Astrocyte of the cerebellum (primary cell): Measurements from ENCODE around the gene LRIF1.

Experiments used
- DNase-seq: peaks from one replicate; pipeline ENCODE4 v3.0.0-alpha.2; 2011; ENCODE audit warnings: low read depth
- H3K4me3 ChIP-seq: 2 replicates; pipeline ENCODE4 v1.5.1; 2011; ENCODE audit warnings: mild to moderate bottlenecking, low read depth, low read length, moderate library complexity
- in situ Hi-C: cut with HindIII; loops from 2 replicates; pipeline ENCODE4 v1.10.0; 2017; ENCODE audit warnings: low sequenced_read_pairs
- TF ChIP-seq, protein P1 (sequence below): IDR thresholded peaks from 2 replicates; pipeline ENCODE4 v1.5.1; 2012; ENCODE audit warnings: low read length, low read depth, moderate library complexity, mild to moderate bottlenecking; ENCODE audit errors: missing control alignments

The LRIF1 gene

DNA sequence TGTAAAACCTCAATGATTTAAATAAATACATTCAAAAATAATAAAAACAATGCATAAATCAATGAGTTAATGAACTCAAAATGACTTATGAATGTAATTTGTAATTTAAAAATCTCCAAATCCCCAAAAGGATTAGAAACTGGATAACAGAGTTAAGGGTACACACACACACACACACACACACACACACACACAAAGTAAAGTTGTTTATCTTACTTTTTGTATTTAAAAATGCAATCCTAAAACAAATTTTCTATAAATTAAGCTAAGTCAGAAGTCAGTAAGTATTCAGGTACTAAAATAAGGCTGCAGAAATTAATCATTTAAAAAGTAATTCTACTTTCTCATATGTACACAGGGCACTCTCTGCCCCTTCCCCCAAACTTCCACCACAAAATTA, 1.8 kb downstream of the LRIF1 start:
- in situ Hi-C loops, result no loop called here
- DNase-seq, result no peak
- TF ChIP-seq, protein P1, sequence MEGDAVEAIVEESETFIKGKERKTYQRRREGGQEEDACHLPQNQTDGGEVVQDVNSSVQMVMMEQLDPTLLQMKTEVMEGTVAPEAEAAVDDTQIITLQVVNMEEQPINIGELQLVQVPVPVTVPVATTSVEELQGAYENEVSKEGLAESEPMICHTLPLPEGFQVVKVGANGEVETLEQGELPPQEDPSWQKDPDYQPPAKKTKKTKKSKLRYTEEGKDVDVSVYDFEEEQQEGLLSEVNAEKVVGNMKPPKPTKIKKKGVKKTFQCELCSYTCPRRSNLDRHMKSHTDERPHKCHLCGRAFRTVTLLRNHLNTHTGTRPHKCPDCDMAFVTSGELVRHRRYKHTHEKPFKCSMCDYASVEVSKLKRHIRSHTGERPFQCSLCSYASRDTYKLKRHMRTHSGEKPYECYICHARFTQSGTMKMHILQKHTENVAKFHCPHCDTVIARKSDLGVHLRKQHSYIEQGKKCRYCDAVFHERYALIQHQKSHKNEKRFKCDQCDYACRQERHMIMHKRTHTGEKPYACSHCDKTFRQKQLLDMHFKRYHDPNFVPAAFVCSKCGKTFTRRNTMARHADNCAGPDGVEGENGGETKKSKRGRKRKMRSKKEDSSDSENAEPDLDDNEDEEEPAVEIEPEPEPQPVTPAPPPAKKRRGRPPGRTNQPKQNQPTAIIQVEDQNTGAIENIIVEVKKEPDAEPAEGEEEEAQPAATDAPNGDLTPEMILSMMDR, result no peak
- H3K4me3 ChIP-seq, result no peak overlapping the region

DNA sequence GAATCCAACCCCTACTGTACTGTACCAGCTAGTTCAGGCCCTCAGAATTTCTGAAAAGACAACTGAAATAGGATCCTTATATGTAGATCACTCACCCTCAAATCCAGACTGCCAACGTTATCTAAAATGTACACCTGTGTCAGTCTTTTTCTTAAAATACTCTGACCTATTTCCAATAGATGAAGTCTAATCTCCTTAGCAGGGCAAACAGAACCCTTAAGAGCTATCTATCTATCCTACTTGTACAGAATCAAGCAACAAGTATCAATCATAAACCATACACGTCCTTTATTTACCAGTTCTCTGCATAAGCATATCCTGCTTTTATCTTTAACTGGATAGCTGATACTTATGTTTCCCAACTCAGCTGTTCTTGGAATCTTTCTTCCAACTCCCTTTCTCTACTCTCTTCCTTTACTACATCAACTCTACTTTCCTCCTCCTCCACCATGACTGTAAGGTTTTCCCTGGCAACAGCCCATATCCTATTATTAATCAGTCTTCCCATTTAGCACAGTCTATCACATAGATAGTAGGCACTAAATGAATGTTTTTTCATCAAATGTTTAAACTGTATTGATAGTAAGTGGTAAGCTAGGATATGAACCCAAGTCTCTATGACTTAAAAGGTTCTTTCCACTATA, 2.8 kb downstream of the LRIF1 start:
- no peak overlapping the region for H3K4me3 ChIP-seq
- no peak for DNase-seq
- TF ChIP-seq, protein P1, result no peak
- in situ Hi-C loops, result no loop called here

DNA sequence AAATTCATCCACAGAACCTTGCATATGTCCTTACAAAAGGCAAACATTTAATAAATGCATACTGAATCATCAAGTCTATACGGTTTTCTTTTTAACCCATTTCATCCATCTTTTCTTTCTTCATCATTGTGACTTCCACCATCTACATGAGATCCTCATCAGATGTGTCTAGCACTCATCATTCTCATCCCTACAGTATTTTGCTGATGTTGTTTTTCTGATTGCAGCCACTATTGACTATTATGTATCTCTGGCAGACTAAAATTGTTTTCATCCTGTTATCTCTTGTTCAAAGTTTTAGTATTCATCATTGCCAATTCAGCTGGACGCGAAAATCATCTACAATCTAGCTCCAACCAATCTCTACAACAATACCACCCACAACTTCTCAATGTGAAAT, 5.9 kb downstream of the LRIF1 start:
- no peak for DNase-seq
- TF ChIP-seq, protein P1, result no peak
- H3K4me3 ChIP-seq, result no peak overlapping the region
- in situ Hi-C loops, result no loop called here

DNA sequence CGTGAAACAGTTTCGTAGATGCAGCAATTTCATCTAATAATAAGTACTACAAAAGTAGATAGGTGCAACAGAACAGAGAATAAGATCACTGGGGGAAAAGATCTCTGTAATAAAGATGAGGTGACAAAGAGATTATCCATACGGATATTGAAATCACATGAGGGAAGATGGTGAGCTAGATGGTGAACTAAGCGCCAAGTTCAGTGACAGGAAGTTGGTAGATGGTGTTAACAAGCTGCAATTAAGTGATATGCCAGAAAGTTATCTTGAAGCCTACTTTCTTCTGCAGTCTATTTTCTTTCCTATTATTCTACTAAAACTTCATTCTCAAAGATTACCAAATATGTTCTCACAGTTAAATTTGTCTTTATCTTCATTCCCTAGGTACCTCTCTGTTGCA, 7.1 kb downstream of the LRIF1 start:
- DNase-seq, result no peak
- in situ Hi-C loops, result no loop called here
- H3K4me3 ChIP-seq, result no peak overlapping the region
- TF ChIP-seq, protein P1, result no peak

DNA sequence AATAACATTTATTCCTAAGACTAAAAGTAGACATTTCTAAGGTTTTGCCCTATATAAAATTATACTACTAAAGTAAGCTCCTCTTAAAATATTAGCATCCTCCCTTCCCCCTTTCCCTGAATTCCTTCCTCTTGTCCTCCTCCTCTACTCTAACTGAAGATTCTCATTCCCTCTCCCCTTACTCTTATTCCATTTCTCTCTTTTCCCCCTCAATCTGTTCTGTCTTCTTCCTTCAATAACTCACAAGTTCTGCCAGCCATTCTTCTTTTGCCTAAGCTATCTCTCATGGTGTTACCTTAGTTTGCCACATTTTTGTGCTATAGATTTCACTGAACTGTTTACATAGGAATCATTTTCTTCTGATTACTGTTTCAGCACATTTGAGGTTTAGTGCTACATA, 10.7 kb downstream of the LRIF1 start:
- no peak for DNase-seq
- TF ChIP-seq, protein P1, result no peak
- no peak overlapping the region for H3K4me3 ChIP-seq
- in situ Hi-C loops, result no loop called here

DNA sequence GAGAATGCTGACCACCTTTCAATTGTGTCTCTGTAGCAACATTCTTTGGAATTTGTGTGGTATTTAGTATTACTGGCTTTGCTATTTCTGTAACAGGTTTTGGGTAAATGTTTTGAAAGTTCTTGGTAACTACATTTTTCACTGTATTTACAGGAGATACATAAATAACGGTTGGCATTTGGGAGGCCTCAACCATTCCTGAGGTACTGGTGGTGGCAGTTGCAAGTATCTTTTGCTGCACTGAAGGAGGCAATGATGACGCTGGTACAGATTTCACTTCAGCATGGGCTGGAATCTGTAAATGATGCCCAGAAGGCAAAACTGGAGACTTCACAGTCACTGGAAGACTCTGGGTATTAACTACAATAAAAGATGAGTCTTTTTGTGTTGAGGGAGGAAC, 11.7 kb downstream of the LRIF1 start:
- no peak overlapping the region for H3K4me3 ChIP-seq
- TF ChIP-seq, protein P1, result no peak
- in situ Hi-C loops, result no loop called here
- DNase-seq, result no peak
